ENCODE data around the gene MYOF. TPM values are rescaled to one million over a fixed set of nuclear protein-coding genes. Genes with fewer than 3 reads are reported as not detected.

MYOF gene
- total and polyA plus RNA-seq, 9 of the 15 experiments (the other 6 are each of a cell fraction or from before 2014, with no cell fraction given) = 0.06 to 0.27 TPM; not detected in 7

GRCh38 chr10:93261089-93261488 is 221.0 kb downstream of the MYOF start:
- H3K9ac ChIP-seq (ENCODE audit: insufficient read depth in 1 of 2, low read depth in 2 of 2, low read length in 2 of 2) = no peak overlapping the region
- no peak overlapping the region for H2AFZ ChIP-seq (ENCODE audit: low read depth, low read length)
- H3K4me1 ChIP-seq (replicated peaks in 1 of 2; ENCODE audit: control insufficient read depth in 2 of 2, insufficient read depth in 2 of 2, low read length in 2 of 2) = no peaks in the 10 kb centered on the region
- no peaks in the 10 kb centered on the region for H3K79me2 ChIP-seq (ENCODE audit: control insufficient read depth, insufficient read depth, low read length)
- BruUV-seq (replicated peaks) = no TSS peak
- DNase-seq (ENCODE audit: extremely low read depth in 1 of 4, low spot score in 3 of 4) = no peak
- no peak overlapping the region for H3K4me2 ChIP-seq (ENCODE audit: insufficient read depth, low read length)
- intact Hi-C loops (cut with micrococcal nuclease) = no loop called here
- ATAC-seq = no peak
- FAIRE-seq = no peak
- 9% methylated on average over 1 of the region's 1 CpG for whole genome bisulfite sequencing (ENCODE audit: insufficient coverage, low coverage, missing lambda C conversion rate)
- in situ Hi-C loops (cut with MboI) = no loop called here
- no peaks in the 10 kb centered on the region for H3K36me3 ChIP-seq (ENCODE audit: control insufficient read depth, insufficient read depth, low read length)
- no peak overlapping the region for H3K4me3 ChIP-seq
- no peak overlapping the region for H3K27ac ChIP-seq (ENCODE audit: extremely low read depth, low read depth, low read length)
- no peaks in the 10 kb centered on the region for H3K9me1 ChIP-seq (ENCODE audit: control insufficient read depth, insufficient read depth, low read length)
- no peaks in the 10 kb centered on the region for H3K9me3 ChIP-seq (replicated peaks; ENCODE audit: control insufficient read depth, insufficient read depth, low read depth, low read length)
- H4K20me1 ChIP-seq (replicated peaks; ENCODE audit: control insufficient read depth, insufficient read depth, low read length) = no peaks in the 10 kb centered on the region
- 0 out of 5 replicates have a peak, but pooled peaks cover 0 to 4% of the 10 kb centered on the region in 2 experiments for H3K27me3 ChIP-seq (ENCODE audit: control insufficient read depth in 2 of 2, insufficient read depth in 2 of 2, low read length in 2 of 2)
- POLR2A ChIA-PET = no interaction called here
- CTCF ChIA-PET (ENCODE audit: low intra/inter-chr PET ratio) = no interaction called here
- TF ChIP-seq MXI1 (IDR thresholded peaks at IDR 0.05; ENCODE audit: low read depth, low read length) = no peak
- TF ChIP-seq, protein P1, sequence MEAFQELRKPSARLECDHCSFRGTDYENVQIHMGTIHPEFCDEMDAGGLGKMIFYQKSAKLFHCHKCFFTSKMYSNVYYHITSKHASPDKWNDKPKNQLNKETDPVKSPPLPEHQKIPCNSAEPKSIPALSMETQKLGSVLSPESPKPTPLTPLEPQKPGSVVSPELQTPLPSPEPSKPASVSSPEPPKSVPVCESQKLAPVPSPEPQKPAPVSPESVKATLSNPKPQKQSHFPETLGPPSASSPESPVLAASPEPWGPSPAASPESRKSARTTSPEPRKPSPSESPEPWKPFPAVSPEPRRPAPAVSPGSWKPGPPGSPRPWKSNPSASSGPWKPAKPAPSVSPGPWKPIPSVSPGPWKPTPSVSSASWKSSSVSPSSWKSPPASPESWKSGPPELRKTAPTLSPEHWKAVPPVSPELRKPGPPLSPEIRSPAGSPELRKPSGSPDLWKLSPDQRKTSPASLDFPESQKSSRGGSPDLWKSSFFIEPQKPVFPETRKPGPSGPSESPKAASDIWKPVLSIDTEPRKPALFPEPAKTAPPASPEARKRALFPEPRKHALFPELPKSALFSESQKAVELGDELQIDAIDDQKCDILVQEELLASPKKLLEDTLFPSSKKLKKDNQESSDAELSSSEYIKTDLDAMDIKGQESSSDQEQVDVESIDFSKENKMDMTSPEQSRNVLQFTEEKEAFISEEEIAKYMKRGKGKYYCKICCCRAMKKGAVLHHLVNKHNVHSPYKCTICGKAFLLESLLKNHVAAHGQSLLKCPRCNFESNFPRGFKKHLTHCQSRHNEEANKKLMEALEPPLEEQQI (IDR thresholded peaks at IDR 0.05) = no peak
- TF ChIP-seq ZKSCAN3 (CRISPR knock-in tag; IDR thresholded peaks at IDR 0.05) = no peak
- no peak for TF ChIP-seq ELF2 (CRISPR knock-in tag; IDR thresholded peaks at IDR 0.05)
- TF ChIP-seq, protein P2, sequence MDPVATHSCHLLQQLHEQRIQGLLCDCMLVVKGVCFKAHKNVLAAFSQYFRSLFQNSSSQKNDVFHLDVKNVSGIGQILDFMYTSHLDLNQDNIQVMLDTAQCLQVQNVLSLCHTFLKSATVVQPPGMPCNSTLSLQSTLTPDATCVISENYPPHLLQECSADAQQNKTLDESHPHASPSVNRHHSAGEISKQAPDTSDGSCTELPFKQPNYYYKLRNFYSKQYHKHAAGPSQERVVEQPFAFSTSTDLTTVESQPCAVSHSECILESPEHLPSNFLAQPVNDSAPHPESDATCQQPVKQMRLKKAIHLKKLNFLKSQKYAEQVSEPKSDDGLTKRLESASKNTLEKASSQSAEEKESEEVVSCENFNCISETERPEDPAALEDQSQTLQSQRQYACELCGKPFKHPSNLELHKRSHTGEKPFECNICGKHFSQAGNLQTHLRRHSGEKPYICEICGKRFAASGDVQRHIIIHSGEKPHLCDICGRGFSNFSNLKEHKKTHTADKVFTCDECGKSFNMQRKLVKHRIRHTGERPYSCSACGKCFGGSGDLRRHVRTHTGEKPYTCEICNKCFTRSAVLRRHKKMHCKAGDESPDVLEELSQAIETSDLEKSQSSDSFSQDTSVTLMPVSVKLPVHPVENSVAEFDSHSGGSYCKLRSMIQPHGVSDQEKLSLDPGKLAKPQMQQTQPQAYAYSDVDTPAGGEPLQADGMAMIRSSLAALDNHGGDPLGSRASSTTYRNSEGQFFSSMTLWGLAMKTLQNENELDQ (CRISPR knock-in tag; IDR thresholded peaks at IDR 0.05; ENCODE audit: borderline replicate concordance) = no peak
- no peak for TF ChIP-seq SRSF9 (IDR thresholded peaks at IDR 0.05; ENCODE audit: borderline replicate concordance, low read depth, low read length)
- no peak for TF ChIP-seq DPF2 (IDR thresholded peaks at IDR 0.05)
- no peak for TF ChIP-seq DDX20 (tag; IDR thresholded peaks at IDR 0.05; ENCODE audit: low read depth)
- TF ChIP-seq COPS2 (conservative IDR thresholded peaks at IDR 0.05) = no peak
- no peak for TF ChIP-seq PPARD (CRISPR knock-in tag; IDR thresholded peaks at IDR 0.05)
- TF ChIP-seq, protein P3, sequence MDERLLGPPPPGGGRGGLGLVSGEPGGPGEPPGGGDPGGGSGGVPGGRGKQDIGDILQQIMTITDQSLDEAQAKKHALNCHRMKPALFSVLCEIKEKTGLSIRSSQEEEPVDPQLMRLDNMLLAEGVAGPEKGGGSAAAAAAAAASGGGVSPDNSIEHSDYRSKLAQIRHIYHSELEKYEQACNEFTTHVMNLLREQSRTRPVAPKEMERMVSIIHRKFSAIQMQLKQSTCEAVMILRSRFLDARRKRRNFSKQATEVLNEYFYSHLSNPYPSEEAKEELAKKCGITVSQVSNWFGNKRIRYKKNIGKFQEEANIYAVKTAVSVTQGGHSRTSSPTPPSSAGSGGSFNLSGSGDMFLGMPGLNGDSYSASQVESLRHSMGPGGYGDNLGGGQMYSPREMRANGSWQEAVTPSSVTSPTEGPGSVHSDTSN (CRISPR knock-in tag; IDR thresholded peaks at IDR 0.05; ENCODE audit: low read depth) = no peak
- TF ChIP-seq, protein P3 (tag; conservative IDR thresholded peaks at IDR 0.05; ENCODE audit: low read depth) = no peak
- TF ChIP-seq GTF2E2 (tag; IDR thresholded peaks at IDR 0.05) = no peak
- TF ChIP-seq ZNF12 (CRISPR knock-in tag; IDR thresholded peaks at IDR 0.05) = no peak
- TF ChIP-seq ARID2 (IDR thresholded peaks at IDR 0.05) = no peak
- TF ChIP-seq, protein P4, sequence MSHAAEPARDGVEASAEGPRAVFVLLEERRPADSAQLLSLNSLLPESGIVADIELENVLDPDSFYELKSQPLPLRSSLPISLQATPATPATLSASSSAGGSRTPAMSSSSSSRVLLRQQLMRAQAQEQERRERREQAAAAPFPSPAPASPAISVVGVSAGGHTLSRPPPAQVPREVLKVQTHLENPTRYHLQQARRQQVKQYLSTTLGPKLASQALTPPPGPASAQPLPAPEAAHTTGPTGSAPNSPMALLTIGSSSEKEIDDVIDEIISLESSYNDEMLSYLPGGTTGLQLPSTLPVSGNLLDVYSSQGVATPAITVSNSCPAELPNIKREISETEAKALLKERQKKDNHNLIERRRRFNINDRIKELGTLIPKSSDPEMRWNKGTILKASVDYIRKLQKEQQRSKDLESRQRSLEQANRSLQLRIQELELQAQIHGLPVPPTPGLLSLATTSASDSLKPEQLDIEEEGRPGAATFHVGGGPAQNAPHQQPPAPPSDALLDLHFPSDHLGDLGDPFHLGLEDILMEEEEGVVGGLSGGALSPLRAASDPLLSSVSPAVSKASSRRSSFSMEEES (CRISPR knock-in tag; IDR thresholded peaks at IDR 0.05) = no peak

Data from K562 (cell line).